Ishikawa (cell line): Measurements from ENCODE around the gene CBX2.

ENCODE experiments used
- CEBPB ChIP-seq: IDR thresholded peaks from 2 replicates; pipeline ENCODE4 v1.6.1; 2012
- CREB1 ChIP-seq: IDR thresholded peaks from 2 replicates; pipeline ENCODE4 v1.6.1; 2012; ENCODE audit warnings: low read depth
- EGR1 ChIP-seq: IDR thresholded peaks from 2 replicates; pipeline ENCODE4 v1.6.1; 2012
- EP300 ChIP-seq: IDR thresholded peaks from 2 replicates; pipeline ENCODE4 v1.6.1; 2012; ENCODE audit warnings: borderline replicate concordance
- FOXM1 ChIP-seq: IDR thresholded peaks from 2 replicates; pipeline ENCODE4 v1.6.1; 2012; ENCODE audit warnings: low read depth, borderline replicate concordance
- MAX ChIP-seq: IDR thresholded peaks from 2 replicates; pipeline ENCODE4 v1.6.1; 2012
- NFIC ChIP-seq: IDR thresholded peaks from 2 replicates; pipeline ENCODE4 v1.6.1; 2012
- RAD21 ChIP-seq: IDR thresholded peaks from 2 replicates; pipeline ENCODE4 v1.6.1; 2012; ENCODE audit warnings: low read depth
- REST ChIP-seq: IDR thresholded peaks from 2 replicates; pipeline ENCODE4 v1.6.1; 2012; ENCODE audit warnings: low read depth, mild to moderate bottlenecking
- TAF1 ChIP-seq: IDR thresholded peaks from 2 replicates; pipeline ENCODE4 v1.6.1; 2012; ENCODE audit warnings: low read depth, mild to moderate bottlenecking
- TCF12 ChIP-seq: IDR thresholded peaks from 2 replicates; pipeline ENCODE4 v1.6.1; 2012; ENCODE audit warnings: low read depth
- TEAD4 ChIP-seq: IDR thresholded peaks from 2 replicates; pipeline ENCODE4 v1.6.1; 2012
- USF1 ChIP-seq: IDR thresholded peaks from 2 replicates; pipeline ENCODE4 v1.6.1; 2012
- YY1 ChIP-seq: IDR thresholded peaks from 2 replicates; pipeline ENCODE4 v1.6.1; 2012; ENCODE audit warnings: low read depth
- ZBTB7A ChIP-seq: IDR thresholded peaks from 2 replicates; pipeline ENCODE4 v1.6.1; 2012; ENCODE audit warnings: low read depth

The CBX2 gene

GRCh38 chr17:79781736-79782575 is 4.0 kb downstream of the CBX2 start:
- TF ChIP-seq RAD21: no peak
- TF ChIP-seq NFIC: no peak
- TF ChIP-seq FOXM1: no peak
- no peak for TF ChIP-seq USF1
- no peak for TF ChIP-seq TAF1
- no peak for TF ChIP-seq CEBPB
- TF ChIP-seq ZBTB7A: no peak
- no peak for TF ChIP-seq CREB1
- no peak for TF ChIP-seq TEAD4
- TF ChIP-seq REST: no peak

- no peak for TF ChIP-seq CREB1
- no peak for TF ChIP-seq ZBTB7A
- TF ChIP-seq FOXM1: no peak
- TF ChIP-seq TAF1: no peak
- TF ChIP-seq USF1: no peak
- no peak for TF ChIP-seq NFIC
- no peak for TF ChIP-seq EGR1
- TF ChIP-seq REST: no peak
- TF ChIP-seq YY1: no peak
- TF ChIP-seq TEAD4: no peak
- no peak for TF ChIP-seq MAX
- no peak for TF ChIP-seq RAD21
- TF ChIP-seq CEBPB: no peak
- TF ChIP-seq EP300: no peak
- no peak for TF ChIP-seq TCF12
These were observed 5.9 kb downstream of the CBX2 start for GRCh38 chr17:79783891-79784290.

- TF ChIP-seq CEBPB: no peak
- TF ChIP-seq FOXM1: no peak
- no peak for TF ChIP-seq YY1
- no peak for TF ChIP-seq ZBTB7A
- TF ChIP-seq TAF1: no peak
- no peak for TF ChIP-seq MAX
- TF ChIP-seq CREB1: no peak
- TF ChIP-seq TCF12: no peak
These were observed 6.5 kb downstream of the CBX2 start for GRCh38 chr17:79784353-79785016.

GRCh38 chr17:79785017-79785899 is 7.3 kb downstream of the CBX2 start:
- no peak for TF ChIP-seq EGR1
- TF ChIP-seq CEBPB: no peak
- TF ChIP-seq RAD21: no peak
- TF ChIP-seq USF1: no peak
